GM12878 (cell line): ENCODE measurements around the gene PRR5L. TPM values are rescaled to one million over a fixed set of nuclear protein-coding genes. Genes with fewer than 3 reads are reported as not detected.

Source experiments
- ATAC-seq: fragments of 200-7000 bp; cut with Tn5 transposase; 3 replicates; pipeline ENCODE4 v1.9.1; 2020; ENCODE audit warnings: mild to moderate bottlenecking, moderate library complexity
- BruUV-seq: library from RNA; stranded (reverse); fragments of 400-500 nt; replicated peaks from 2 replicates; lab custom pipeline; 2021; lab: Mats Ljungman, UMichigan
- CTCF ChIA-PET: fragments of 300-600 bp; sonication (Branson Sonifier 250); formaldehyde crosslinking; extraction: SDS; loops from one replicate; lab custom pipeline; 2021; ENCODE audit warnings: inconsistent platforms; lab: Yijun Ruan, JAX
- POLR2A ChIA-PET: fragments of 350-600 bp; formaldehyde crosslinking; extraction: SDS; loops from one replicate; lab custom pipeline; 2021; ENCODE audit warnings: inconsistent platforms; lab: Charles Lee
- RAD21 ChIA-PET: fragments of 300-600 bp; sonication (Branson Sonifier 250); formaldehyde crosslinking; loops from one replicate; lab custom pipeline; 2023; ENCODE audit warnings: antibody characterized with exemption; ENCODE audit not compliant: unreplicated experiment; lab: Charles Lee
- SMC1A ChIA-PET: fragments of 300-600 bp; sonication (Branson Sonifier 250); formaldehyde crosslinking; loops from one replicate; lab custom pipeline; 2023; ENCODE audit not compliant: unreplicated experiment, uncharacterized antibody; lab: Charles Lee
- DNase-seq: peaks from one replicate; pipeline ENCODE4 v3.0.0-alpha.2; 2011; ENCODE audit warnings: low read depth, low spot score
- FAIRE-seq: peaks from 3 replicates; lab custom pipeline; 2011; peaks lifted over from hg19 to GRCh38; lab: Jason Lieb, UNC
- H2AFZ ChIP-seq: 2 replicates; pipeline ENCODE4 v1.6.0; 2011; ENCODE audit warnings: low read depth, low read length, control low read depth; ENCODE audit not compliant: control insufficient read depth
- H3K27ac ChIP-seq: 2 replicates; pipeline ENCODE4 v1.5.1; 2011; ENCODE audit warnings: control low read depth; ENCODE audit not compliant: control insufficient read depth, insufficient read depth
- H3K27me3 ChIP-seq, 2 experiments: replicated peaks in 1 of 2; 2 replicates each; pipeline versions ENCODE4 v1.6.0 to v1.6.1; 2011; ENCODE audit warnings: low read length in 1 of 2; ENCODE audit not compliant: control insufficient read depth in 2 of 2, insufficient read depth in 2 of 2
- H3K36me3 ChIP-seq, 2 experiments: 2 replicates each; pipeline ENCODE4 v1.5.1; 2011; ENCODE audit warnings: low read length in 1 of 2; ENCODE audit not compliant: control insufficient read depth in 2 of 2, insufficient read depth in 2 of 2
- H3K4me1 ChIP-seq: 2 replicates; pipeline ENCODE4 v1.6.1; 2011; ENCODE audit warnings: mild to moderate bottlenecking, low read length, moderate library complexity, mixed read lengths; ENCODE audit not compliant: control insufficient read depth, insufficient read depth
- H3K4me2 ChIP-seq: 2 replicates; pipeline ENCODE4 v1.6.0; 2011; ENCODE audit warnings: control low read depth; ENCODE audit not compliant: control insufficient read depth, insufficient read depth
- H3K4me3 ChIP-seq: fragments of 200-600 bp; sonication (generic); 2 replicates; pipeline ENCODE4 v1.5.1; 2016
- H3K79me2 ChIP-seq: 2 replicates; pipeline ENCODE4 v1.6.0; 2011; ENCODE audit warnings: low read length; ENCODE audit not compliant: control insufficient read depth, insufficient read depth
- H3K9ac ChIP-seq: 2 replicates; pipeline ENCODE4 v1.8.0; 2011; ENCODE audit warnings: low read length, control low read depth, mixed read lengths; ENCODE audit not compliant: control insufficient read depth, insufficient read depth
- H3K9me3 ChIP-seq: replicated peaks from 3 replicates; pipeline ENCODE4 v1.5.1; 2011; ENCODE audit warnings: mild to moderate bottlenecking, low read length; ENCODE audit not compliant: control insufficient read depth, insufficient read depth
- H4K20me1 ChIP-seq: 2 replicates; pipeline ENCODE4 v1.6.0; 2011; ENCODE audit not compliant: control insufficient read depth, insufficient read depth
- BACH1 ChIP-seq: fragments of 450-650 bp; IDR thresholded peaks from 2 replicates; pipeline ENCODE4 v1.6.1; 2017; ENCODE audit warnings: mild to moderate bottlenecking, borderline replicate concordance
- CHD4 ChIP-seq: fragments of 200-600 bp; sonication (generic); IDR thresholded peaks from 2 replicates; pipeline ENCODE4 v1.6.1; 2016; ENCODE audit warnings: mild to moderate bottlenecking
- FOXK2 ChIP-seq: fragments of 450-650 bp; IDR thresholded peaks from 2 replicates; pipeline ENCODE4 v1.6.1; 2017; ENCODE audit warnings: mild to moderate bottlenecking, moderate library complexity
- HDAC2 ChIP-seq: fragments of 200-600 bp; sonication (generic); IDR thresholded peaks from 2 replicates; pipeline ENCODE4 v1.6.1; 2017
- KDM1A ChIP-seq: fragments of 200-600 bp; sonication (generic); IDR thresholded peaks from 2 replicates; pipeline ENCODE4 v1.6.1; 2016; ENCODE audit warnings: borderline replicate concordance
- RELA ChIP-seq: fragments of 450-650 bp; IDR thresholded peaks from 2 replicates; pipeline ENCODE4 v1.8.0; 2014; ENCODE audit warnings: borderline replicate concordance; ENCODE audit not compliant: partially characterized antibody
- SUZ12 ChIP-seq: fragments of 200-600 bp; sonication (generic); IDR thresholded peaks from one replicate; pipeline ENCODE4 v1.6.1; 2018; ENCODE audit warnings: antibody characterized with exemption, mild to moderate bottlenecking; ENCODE audit not compliant: unreplicated experiment
- WGBS: methylation state at CpG from one replicate; pipeline ENCODE4 v1.1.6; 2016; ENCODE audit warnings: low lambda C conversion rate; ENCODE audit not compliant: insufficient replicate concordance, insufficient coverage; ENCODE audit errors: missing lambda C conversion rate; 5-methylcytosine and 5-hydroxymethylcytosine counted together
- in situ Hi-C: fragments of 300-500 bp; cut with MboI; formaldehyde crosslinking; loops from 9 replicates; pipeline ENCODE4 v1.14.3; 2018; ENCODE audit warnings: mixed read lengths
- intact Hi-C: fragments of 100-400 bp; cut with micrococcal nuclease; formaldehyde crosslinking; loops from one replicate; pipeline ENCODE4 v1.14.2; 2022; ENCODE audit not compliant: unreplicated experiment
- polyA plus RNA-seq, 11 experiments: library from polyadenylated mRNA; depleted of rRNA in 4 of 11; unstranded in 6 of 11; stranded (reverse) in 5 of 11; fragments of >200 nt; fragmentation: Nextera tagmentation in 4 of 11; fragmentation: Illumina TruSeq in 1 of 11; extraction: Ambion mirVana in 4 of 11; extraction: Trizol in 1 of 11; gene quantifications; 1 replicate in 1 of 11; 2 replicates in 10 of 11; pipeline versions ENCODE4 v1.2.1 to v1.2.3, GENCODE V29; 2011 to 2016; ENCODE audit warnings: inconsistent platforms in 2 of 11, missing spikeins in 2 of 11, low read depth in 1 of 11
- total RNA-seq, 4 experiments: library from RNA; depleted of rRNA in 3 of 4; stranded (reverse); fragments of >200 nt in 3 of 4; fragmentation: Illumina TruSeq in 1 of 4; extraction: Trizol in 1 of 4; gene quantifications; 2 replicates each; pipeline versions ENCODE4 v1.2.1 to v1.2.3, GENCODE V29; 2013 to 2021
- TF ChIP-seq, protein P1 (sequence below): IDR thresholded peaks from 2 replicates; pipeline ENCODE4 v1.6.1; 2011; ENCODE audit warnings: low read depth, low read length, improper control_type of control experiment, borderline replicate concordance
- TF ChIP-seq, protein P2 (sequence below): fragments of 450-650 bp; IDR thresholded peaks from 2 replicates; pipeline ENCODE4 v1.6.1; 2017; ENCODE audit warnings: mild to moderate bottlenecking, low read depth, inconsistent platforms; ENCODE audit not compliant: poor library complexity, severe bottlenecking

PRR5L gene
- total and polyA plus RNA-seq, 10 of the 15 experiments (the other 5 are each of a cell fraction or from before 2014, with no cell fraction given), result 0.11 to 4.2 (median 0.67) TPM; not detected in 1

DNA sequence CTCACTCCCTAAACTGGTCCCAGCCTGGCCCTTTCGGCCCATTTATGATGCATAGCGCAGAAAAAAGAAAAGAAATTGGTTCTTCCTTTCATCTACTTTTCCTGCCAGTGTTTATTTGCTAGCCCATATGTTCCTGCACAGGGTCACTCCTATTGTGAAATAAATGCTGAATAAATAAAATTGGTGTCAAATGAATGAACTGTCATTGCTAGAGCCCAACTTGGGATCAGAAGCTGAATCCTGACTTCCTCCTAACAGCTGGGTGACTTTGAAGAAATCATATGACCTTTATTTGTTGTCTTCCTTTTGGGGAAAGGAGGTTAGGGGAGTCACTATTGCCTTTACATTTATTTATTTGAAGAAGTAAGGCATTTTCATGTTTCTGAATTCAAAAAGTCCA is 92.0 kb downstream of the PRR5L start:
- Histone ChIP-seq H3K27me3 (no peaks in the 10 kb centered on the region), H3K4me3 (no peak overlapping the region), H3K9me3 (no peaks in the 10 kb centered on the region), H2AFZ (no peak overlapping the region), H3K27ac (no peak overlapping the region), H3K36me3 (no peaks in the 10 kb centered on the region), H3K4me1 (peaks cover 4% of the 10 kb centered on the region; the same call in 1 of the 2 replicates), H3K9ac (no peak overlapping the region), H4K20me1 (no peaks in the 10 kb centered on the region), H3K4me2 (no peak overlapping the region), H3K79me2 (no peaks in the 10 kb centered on the region)
- BruUV-seq, result no TSS peak
- FAIRE-seq (no peak), DNase-seq (no peak), ATAC-seq (no peak)
- intact Hi-C loops, result no loop called here
- ChIA-PET RAD21 (no interaction called here), CTCF (interaction anchor here (0.9 kb wide), 1 partner anchor 122 kb away, joined by 3 read pairs; no protein-coding TSS in a partner anchor), POLR2A (no interaction called here), SMC1A (interaction anchor here (1.1 to 1.9 kb wide), 2 partner anchors 24 to 25 kb away, joined by 3 to 4 read pairs; no protein-coding TSS in a partner anchor)
- WGBS, result 63% methylated on average over 2 of the region's 2 CpGs
- TF ChIP-seq CHD4 (no peak), KDM1A (no peak), HDAC2 (no peak), RELA (no peak), BACH1 (no peak), SUZ12 (no peak), FOXK2 (no peak)
- TF ChIP-seq, protein P1, sequence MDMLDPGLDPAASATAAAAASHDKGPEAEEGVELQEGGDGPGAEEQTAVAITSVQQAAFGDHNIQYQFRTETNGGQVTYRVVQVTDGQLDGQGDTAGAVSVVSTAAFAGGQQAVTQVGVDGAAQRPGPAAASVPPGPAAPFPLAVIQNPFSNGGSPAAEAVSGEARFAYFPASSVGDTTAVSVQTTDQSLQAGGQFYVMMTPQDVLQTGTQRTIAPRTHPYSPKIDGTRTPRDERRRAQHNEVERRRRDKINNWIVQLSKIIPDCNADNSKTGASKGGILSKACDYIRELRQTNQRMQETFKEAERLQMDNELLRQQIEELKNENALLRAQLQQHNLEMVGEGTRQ, result no peak
- TF ChIP-seq, protein P2, sequence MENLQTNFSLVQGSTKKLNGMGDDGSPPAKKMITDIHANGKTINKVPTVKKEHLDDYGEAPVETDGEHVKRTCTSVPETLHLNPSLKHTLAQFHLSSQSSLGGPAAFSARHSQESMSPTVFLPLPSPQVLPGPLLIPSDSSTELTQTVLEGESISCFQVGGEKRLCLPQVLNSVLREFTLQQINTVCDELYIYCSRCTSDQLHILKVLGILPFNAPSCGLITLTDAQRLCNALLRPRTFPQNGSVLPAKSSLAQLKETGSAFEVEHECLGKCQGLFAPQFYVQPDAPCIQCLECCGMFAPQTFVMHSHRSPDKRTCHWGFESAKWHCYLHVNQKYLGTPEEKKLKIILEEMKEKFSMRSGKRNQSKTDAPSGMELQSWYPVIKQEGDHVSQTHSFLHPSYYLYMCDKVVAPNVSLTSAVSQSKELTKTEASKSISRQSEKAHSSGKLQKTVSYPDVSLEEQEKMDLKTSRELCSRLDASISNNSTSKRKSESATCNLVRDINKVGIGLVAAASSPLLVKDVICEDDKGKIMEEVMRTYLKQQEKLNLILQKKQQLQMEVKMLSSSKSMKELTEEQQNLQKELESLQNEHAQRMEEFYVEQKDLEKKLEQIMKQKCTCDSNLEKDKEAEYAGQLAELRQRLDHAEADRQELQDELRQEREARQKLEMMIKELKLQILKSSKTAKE, result no peak
- in situ Hi-C loops, result no loop called here
